Measurements from ENCODE around the gene PCDHGB6.
A peak's percentile ranks its signal among the peaks of the same experiment; 100 is the strongest.

- TF ChIP-seq CTCF (IDR thresholded peaks at IDR 0.05; ENCODE audit: low read length) (peak; percentile 76), EZH2 (optimal IDR thresholded peaks at IDR 0.05; ENCODE audit: low read depth, low read length) (no peak), EZH2phosphoT487 (IDR thresholded peaks at IDR 0.05; ENCODE audit: low read length) (no peak)
These were observed 13.2 kb downstream of the PCDHGB6 start, which contains the start of gene PCDHGA11 for GRCh38 chr5:141420855-141421488.
